HG02763 (cell line): ENCODE measurements around the gene LIMS3.
"Not testable (repeated sequence)": the region's sequence is repeated elsewhere in the genome, so short reads cannot be mapped to it uniquely, and the experiment has no call there.

Source experiments
- ATAC-seq: cut with Tn5 transposase; IDR thresholded peaks from one replicate; pipeline ENCODE4 v1.9.1; 2021; ENCODE audit warnings: mild to moderate bottlenecking, moderate library complexity; ENCODE audit not compliant: unreplicated experiment

Gene LIMS3, protein sequence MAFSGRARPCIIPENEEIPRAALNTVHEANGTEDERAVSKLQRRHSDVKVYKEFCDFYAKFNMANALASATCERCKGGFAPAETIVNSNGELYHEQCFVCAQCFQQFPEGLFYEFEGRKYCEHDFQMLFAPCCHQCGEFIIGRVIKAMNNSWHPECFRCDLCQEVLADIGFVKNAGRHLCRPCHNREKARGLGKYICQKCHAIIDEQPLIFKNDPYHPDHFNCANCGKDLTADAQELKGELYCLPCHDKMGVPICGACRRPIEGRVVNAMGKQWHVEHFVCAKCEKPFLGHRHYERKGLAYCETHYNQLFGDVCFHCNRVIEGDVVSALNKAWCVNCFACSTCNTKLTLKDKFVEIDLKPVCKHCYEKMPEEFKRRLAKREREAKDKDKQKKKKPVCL

DNA sequence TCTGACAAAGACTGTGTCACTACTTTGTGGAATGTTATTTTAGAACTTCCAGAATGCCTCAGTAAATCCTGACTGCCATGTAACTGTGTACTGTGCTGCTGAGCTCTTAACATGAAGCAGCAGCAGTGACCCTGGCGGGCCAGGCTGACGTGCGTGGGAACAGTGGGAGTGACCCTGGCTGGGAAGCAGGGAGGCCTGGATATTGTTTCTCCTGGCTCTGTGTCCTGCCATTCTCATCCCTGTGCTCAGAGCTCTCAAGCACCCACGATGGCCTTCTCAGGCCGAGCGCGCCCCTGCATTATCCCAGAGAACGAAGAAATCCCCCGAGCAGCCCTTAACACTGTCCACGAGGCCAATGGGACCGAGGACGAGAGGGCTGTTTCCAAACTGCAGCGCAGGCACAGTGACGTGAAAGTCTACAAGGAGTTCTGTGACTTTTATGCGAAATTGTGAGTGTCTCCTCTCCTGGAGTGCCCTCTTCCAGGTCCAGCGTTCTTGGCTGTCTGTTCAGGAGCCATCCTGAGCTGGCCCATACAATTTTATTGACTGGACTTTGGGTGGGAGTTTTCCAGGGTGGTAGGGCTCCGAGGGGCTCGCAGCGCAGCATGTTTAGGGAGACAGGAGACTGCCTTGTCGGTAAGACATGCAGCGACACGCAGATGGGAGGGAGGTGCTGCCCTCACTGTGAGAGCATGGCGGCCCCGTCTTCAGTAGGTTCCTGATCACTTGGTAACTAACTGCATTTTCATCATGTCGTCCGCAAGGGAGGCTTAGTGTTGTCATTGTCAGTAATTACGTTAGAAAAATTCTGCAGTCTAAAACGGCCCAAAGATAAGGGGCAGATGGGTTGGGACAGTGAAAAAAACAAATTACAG is at the start of gene LIMS3:
Gene LIMS3 (plus strand): TSS at position 227 of the 875 bp plus-strand sequence. CDS start 41 bp downstream, at position 268.
- ATAC-seq, result not testable (repeated sequence)

DNA sequence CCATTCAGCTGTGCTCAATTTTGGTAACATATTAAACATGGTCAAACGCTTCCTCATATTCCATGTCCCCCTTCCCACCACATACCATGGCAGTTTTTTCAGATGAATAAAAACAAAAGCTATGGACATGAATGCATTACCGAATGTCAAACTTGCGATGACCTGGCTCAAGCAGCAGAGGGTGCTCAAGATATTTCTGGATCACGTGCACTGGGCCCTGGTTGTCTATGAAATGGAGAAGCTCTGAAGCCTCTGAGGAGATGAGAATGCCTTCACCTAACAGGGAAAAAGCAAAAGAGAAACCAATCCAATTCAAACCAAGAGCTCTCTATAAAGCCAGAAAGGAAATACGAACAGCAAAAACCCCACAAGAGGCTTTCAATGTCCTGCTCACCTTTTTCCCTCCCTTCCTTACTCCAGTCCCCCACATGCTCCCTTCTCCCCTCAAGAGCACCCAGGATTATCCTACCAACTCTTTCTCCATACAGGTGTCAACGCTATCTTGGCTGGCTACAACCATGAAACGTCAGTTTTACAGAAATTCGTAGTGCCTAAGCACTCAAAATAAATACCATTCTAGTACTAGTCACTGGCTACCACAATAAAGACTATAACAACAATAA is 27.2 kb upstream of the LIMS3 start:
- peak; percentile 89 for ATAC-seq

DNA sequence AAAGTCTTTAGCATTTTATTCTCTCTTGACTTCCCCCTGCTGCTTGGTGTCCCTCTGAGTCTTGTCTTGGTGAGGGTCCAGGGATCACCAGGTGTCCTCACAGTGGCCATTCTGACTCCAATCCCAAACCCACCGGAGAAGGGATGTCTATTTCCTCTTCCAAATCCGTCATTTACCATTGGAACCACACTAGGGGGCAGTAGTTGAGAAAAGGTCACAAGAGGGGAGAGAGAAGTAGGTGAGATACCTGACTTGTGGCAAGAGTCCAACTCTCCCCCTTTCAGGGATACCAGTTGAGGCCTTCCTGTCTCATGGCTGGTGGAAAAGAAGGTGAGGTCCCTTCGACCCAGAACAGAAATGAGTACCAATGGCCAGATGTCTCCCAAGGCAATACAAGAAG is 21.9 kb upstream of the LIMS3 start:
- ATAC-seq, result not testable (repeated sequence)

DNA sequence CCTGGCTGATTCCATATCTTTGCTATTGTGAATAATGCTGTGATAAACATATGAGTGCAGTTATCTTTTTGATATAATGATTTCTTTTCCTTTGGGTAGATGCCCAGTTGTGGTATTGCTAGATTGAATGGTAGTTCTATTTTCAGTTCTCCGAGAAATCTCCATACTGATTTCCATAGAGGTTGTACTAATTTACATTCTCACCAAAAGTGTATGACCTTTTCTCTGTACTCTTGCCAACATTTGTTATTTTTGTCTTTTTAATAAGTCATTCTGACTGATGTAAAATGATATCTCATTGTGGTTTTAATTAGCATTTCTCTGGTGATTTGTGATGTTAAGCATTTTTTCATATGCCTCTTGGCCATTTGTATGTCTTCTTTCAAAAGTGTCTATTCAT is 16.4 kb upstream of the LIMS3 start:
- not testable (repeated sequence) for ATAC-seq

DNA sequence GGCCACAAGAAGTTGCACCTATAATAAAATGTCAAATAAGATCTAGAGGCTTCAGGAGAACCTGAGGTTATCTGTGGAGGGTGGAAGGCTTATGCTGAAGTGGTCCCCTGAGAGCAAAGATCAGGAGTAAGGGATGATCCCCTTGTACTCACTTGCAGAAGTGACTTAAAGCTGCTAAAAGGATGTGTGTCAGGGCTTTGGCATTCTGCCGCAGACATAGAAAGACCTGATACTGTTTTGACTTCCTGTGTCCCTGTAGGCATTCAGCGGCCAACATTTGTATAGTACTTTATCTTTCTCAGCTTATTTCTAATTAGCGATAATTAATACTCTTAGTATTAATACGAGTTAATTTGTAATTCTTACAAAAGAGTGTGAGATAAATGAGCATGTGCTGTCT is 10.1 kb upstream of the LIMS3 start:
- not testable (repeated sequence) for ATAC-seq

DNA sequence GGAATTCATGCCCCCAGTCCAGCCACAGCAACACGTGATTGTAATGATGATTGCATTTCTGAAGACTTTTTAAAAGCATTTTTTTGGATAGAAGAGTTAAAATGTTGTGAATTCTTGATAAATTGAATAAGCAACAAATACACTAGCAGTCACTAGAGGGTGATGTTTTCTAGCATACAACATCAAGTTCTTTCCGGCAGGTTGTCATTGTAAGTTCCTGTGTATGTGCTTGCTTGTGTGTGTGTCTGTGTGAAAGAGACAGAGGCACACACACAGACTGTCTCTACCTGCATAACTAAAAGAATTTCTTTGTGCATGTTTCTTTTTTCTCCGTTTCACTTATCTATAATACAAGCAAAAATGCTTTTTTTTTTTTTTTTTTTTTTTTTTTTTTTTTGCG is 8.6 kb upstream of the LIMS3 start:
- ATAC-seq, result not testable (repeated sequence)

DNA sequence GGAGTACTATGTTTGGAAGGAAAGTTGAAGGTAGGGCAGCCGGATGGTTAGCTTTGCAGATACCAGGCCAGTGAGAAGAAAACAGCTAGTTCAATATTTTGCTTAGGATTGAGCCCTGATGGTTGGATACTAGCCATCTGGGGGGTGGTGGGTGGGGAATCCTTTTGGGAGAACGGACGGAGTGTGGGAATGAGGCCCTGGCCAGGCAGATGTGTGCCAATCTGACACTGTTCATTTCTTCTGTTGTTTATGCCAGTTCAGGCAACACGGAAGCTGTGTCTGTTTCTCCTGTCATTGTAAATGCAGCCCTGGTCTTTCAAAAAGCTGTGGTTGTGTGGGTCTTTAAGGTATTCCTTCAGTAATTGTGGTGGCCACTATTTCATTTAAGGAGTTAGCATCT is 7.5 kb upstream of the LIMS3 start:
- ATAC-seq, result not testable (repeated sequence)

DNA sequence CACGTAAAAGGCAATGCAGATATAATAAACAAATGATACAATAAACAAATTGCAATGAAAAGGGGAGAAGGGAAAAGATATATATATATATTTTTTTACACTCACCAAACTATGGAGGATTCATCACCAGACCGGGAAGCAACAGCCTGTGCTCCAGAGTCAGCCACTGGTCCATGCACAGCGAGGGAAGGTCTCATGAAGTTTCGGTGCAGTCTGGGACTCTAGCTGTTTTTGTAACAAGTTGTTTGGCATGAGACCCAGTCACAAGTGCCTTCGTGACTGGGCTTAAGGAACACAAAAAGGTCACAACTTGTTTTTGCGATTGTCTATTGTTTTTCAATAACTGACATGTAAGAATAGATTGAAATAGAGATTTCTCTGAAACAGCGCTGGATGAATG is 4.8 kb upstream of the LIMS3 start:
- not testable (repeated sequence) for ATAC-seq

DNA sequence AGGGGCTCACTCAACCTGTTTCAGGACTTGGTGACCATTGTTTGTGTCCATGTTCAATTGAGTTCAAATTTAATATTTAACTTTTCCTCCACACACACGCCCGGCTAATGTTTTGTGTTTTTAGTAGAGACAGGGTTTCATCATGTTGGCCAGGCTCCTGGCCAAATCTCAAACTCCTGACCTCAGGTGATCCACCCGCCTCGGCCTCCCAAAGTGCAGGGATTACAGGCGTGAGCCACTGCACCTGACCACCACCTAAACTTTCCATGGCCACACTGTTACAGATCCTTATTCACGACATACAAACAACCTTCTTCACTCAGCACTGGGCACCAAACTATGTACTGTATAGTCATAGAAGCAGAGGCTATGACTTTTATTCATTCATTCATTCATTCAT is 4.3 kb upstream of the LIMS3 start:
- ATAC-seq, result not testable (repeated sequence)

DNA sequence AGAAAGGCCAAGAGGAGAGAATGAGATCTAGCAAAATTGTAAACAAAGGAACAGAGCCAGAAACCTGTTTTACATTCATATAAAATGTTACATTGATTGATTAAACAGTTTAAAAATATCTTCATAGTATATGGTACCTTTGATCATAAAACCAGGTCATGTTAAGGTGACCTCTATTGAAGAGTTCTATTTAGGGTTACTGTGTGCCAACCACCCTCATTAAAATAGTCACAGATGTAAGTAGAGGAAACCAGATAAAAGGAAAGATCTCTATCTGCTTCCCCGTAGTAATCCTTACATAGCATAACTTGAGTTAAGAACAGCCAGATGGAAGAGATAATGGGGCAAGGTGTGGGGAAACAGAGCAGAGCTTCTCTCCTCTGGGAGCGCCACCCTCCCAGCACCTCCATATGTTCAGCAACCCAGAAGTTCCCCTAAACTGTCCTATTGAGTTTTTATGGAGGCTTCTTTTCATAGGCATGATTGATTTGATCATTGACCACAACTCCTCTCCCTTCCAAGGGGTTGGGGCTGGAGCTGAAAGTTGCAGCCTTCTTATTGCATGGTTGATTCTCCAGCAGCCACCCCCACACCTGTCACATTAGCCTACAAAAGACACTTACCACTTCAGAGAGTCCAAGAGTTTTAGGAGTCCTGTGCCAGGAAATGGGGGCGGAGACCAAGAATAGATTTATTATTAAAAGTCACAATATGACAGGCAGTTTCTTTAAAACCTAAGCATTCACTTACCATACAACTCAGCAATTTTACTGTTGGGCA is 3.2 kb upstream of the LIMS3 start:
- not testable (repeated sequence) for ATAC-seq

DNA sequence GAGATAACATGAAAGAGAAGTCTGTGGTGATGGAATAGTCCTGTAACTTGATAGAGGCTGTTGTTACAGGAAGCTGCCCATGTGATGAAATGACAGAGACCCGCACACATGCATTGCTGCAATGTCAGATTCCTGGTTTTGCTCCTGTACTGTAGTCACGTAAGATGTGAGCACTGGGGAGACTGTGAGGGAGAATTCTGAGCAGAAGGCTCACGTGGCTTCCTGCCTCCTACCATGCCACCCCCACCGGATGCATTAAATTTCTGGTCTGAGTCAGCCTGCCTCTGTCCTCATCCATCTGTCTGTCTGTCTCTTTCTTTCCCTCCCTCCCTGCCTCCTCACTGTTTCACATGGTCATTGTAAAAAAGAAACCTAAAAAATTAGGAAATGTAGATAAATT is 2.3 kb upstream of the LIMS3 start:
- peak; percentile 97 for ATAC-seq

DNA sequence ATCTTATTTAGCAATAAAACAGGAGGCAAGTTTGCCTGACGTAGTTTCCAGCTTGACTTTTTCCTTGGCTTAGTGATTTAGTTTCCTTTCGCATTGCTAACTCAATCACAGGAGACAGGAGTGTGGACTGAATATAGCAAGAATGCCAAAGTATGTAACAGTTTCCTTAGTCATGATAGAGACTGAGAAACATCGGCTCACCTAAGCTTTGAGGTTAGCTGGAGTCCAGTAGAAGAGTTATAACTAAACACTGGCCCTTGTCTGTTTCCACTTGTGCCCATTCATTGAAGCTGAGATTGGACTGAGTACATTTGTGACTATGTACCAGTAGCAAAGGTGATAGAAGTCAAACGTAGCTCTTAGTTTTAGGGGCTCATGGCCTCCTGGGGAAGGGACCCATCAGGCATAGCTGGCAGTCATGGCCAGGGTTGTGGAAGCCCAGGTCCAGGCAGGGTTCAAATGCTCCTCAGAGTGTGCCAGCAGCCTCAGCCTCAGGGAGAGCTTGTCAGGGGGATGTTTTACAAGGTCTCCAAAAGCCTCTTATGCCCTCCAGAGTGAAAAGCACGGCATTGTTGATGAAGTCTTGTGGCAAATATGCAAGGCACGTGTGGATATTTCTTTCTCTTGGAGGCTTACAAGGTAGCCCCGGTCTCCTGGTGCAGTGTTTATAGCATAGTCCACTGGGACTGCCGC is 573 bp upstream of the LIMS3 start:
- ATAC-seq, result not testable (repeated sequence)

DNA sequence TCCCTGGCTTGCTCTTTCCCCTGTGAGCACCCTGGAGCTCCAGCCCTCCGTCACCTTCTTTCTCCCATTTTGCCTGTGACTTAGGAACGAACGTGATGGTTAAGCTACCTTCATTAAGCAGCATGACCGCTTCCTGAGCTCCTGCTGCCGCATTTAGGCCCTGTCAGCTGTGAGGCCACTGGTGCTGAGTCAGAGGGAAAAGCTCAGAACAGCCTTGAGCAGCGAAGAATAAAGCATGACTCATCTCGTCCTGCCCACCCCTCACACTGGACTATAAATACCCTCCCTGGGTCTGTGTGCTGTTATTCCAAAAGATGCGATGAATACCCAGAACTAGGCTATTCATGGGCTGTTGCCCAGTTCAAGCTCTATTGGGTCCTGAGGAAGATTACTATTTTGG is 7.3 kb downstream of the LIMS3 start:
- ATAC-seq, result peak; percentile 83

DNA sequence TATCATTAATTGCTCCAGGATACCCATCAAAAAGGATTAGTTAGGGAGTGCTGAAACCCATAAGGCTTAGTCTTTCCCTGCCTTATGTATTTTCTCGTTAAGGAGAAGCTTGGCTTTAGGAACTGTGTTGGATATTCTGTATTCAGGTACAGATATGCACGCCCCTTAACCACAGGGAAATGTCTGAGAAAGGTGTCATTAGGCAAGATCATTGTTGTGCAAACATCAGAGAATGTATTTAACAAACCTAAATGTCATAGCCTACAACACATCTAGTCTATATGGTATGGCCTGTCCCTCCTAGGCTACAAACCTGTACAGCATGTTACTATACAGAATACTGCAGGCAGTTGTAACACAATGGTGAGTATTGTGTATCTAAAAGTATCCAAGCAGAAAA is 10.1 kb downstream of the LIMS3 start:
- ATAC-seq, result not testable (repeated sequence)

DNA sequence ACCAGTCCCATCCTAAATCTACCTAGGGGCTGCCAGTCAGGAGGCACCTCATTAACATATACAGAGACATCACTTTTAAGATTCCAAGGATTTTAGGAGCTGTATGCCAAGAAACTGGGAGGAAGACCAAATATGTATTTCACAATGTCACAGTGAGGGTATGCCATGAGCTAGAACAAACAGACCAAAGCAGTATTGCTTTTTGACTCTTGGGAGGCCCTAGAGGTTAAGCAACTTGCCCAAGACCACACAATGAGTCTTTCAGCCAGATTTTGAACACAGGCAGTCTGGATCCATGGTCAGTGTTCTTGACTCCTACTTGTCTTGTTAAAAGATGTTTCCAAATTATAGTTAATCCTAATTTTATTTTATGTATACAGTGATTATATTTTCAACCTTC is 12.3 kb downstream of the LIMS3 start:
- not testable (repeated sequence) for ATAC-seq

DNA sequence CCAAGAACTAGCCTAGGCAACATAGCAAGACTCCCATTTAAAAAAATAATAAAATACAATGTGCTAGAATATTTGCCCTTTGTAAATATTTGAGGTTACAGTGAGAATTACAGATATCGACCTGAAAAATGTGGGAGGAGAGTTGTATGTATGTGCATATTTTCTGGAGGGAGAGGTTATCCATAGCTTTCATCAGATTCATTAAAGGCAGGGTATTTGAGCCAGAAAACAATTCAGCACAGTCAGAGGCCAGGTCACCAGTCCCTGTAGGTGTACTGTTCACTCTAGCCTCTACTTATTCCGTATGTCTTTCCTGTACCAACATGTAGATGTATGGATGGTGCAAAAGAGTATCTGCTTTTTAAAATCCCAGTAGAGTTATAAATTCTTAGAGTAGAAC is 15.4 kb downstream of the LIMS3 start:
- not testable (repeated sequence) for ATAC-seq

DNA sequence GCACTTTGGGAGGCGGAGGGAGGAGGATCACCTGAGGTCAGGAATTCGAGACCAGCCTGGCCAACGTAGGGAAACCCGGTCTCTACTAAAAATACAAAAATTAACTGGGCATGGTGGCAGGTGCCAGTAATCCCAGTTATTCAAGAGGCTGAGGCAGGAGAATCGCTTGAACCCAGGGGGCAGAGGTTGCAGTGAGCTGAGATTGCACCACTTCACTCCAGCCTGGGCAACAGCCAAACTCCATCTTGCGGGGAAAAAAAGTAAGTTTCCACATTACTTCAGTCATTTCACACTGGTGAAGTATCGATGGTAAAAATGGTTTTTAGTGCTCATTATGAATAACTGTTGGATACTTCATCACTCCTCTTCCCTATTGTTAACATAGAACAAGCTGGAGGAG is 16.1 kb downstream of the LIMS3 start:
- not testable (repeated sequence) for ATAC-seq

DNA sequence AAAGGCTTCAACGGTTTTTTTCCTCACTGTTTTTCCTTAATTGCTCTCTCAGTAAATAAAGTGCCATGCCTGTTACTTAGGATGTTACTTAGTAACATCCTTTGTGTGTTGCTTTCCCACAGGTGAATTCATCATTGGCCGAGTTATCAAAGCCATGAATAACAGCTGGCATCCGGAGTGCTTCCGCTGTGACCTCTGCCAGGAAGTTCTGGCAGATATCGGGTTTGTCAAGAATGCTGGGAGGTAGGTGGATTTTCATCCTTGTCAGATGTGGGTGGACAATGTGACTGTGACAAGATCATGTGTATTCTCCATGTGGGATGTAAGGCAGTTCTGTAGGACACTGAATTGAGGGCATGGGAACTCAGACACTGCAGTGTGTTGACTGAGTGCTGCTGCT is 17.3 kb downstream of the LIMS3 start:
- ATAC-seq, result not testable (repeated sequence)

DNA sequence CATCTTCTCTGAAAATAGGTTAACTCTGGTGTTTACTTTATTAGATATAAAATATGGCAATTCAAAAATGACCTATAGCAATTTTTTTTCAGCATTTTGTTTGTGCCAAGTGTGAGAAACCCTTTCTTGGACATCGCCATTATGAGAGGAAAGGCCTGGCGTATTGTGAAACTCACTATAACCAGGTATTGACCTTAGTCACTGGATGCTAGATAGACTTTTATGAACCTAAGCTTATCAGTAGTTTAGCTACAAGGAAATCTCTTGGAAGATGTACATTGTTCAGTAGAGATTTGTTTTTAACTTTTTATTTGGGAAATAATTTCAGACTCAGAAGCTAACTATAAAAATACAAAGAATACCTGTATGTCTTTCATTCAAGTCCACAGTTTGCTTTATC is 21.7 kb downstream of the LIMS3 start:
- not testable (repeated sequence) for ATAC-seq
